ENCODE data around the gene ZNF530.

ZNF530 gene

DNA sequence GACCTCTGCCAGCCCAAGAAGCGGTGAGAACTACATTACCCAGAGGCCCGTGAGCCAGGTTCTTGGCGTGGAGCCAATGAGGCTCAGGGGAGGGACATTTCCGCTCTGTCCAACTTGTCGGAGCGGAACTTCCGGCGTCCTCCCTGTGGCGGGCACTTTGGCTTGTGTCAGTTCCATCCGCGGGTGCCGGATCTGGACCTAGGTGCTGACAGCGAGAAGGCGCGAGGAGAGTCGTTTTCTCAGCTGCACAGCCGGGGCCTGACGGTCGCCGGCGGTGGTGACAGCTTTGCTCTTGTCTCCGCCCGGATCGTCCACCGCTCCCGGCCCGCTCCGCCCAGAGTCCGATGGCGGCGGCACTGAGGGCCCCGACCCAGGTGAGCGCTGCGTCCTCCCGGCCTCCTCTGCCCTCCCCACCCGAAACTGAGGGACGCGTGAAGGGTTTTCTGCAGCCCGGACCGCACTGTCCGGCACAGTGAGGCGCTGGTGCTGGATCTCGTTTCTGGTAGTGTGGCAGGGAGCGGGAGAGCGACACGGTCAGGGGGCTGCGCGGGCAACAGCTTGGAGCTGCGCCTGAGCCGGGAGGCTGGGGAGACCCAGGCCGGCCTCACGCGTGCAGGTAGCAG lies at the start of gene ZNF530:
ZNF530 (plus strand) TSS at position 125 of the 623 bp plus-strand sequence. CDS start 4,461 bp downstream, outside the sequence.
- DNase-seq: peak; percentile 37 to 97 (median 87)

DNA sequence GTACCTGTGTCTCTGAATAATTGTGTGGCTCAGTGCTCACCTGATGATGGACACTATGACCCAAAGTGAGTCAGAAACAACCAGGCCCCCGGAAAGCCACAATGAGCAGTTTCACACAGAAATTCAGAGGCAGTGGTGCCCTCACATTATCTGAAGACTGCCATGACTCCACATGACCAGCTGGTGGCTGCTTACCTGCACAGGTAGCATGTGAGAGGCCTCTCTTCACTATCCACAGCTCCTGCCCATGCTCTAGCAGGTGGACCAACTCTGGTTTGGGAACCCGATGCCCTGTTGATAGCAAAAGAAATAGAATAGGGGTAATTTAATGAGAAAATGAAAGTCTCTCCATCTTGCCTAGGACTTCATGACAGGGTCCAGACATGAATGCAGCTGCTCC lies 47.3 kb upstream of the ZNF530 start:
- DNase-seq: no peak

GRCh38 chr19:57557659-57558058 lies 42.0 kb upstream of the ZNF530 start:
- no peak for DNase-seq

DNA sequence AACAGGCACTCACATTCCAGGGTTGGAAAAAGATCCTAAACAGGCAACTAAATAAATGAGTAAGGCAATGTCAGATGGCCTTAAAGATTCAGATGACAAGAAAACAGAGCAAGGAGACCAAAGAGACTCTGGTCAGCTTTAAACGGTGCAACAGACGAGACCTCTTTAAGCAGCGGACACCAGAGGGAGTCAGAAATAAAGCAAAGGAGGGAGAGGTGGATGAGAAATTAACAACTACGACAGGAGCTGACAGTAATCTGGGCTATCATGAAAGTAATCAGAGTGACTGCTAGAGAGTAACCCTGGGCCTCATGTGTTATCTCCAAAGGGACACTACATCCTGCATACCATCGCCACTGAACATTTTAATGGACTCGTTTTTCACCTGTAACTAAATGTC lies 41.2 kb upstream of the ZNF530 start:
- DNase-seq: no peak

DNA sequence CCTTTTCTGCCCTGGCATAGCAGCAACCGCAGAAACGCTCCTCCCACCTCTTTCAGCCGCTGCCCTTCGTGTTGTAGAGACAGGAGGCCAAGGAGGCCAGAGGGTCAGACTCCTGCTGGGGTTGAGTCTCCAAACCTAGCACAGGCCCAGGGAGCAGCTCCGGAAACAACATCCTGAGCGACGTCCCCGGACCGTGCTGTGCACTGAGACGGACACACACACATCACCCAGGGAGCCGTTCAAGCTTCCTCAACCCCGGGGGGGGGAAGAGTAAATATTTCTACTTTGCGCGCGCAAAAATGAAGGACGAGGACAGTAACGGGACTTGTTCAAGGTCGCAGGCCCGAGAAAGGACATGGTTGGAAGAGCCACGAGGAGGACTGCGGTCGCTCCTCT lies 40.7 kb upstream of the ZNF530 start:
- peak in 6 of 58 donors; percentile 1 to 9 (median 2) for DNase-seq

DNA sequence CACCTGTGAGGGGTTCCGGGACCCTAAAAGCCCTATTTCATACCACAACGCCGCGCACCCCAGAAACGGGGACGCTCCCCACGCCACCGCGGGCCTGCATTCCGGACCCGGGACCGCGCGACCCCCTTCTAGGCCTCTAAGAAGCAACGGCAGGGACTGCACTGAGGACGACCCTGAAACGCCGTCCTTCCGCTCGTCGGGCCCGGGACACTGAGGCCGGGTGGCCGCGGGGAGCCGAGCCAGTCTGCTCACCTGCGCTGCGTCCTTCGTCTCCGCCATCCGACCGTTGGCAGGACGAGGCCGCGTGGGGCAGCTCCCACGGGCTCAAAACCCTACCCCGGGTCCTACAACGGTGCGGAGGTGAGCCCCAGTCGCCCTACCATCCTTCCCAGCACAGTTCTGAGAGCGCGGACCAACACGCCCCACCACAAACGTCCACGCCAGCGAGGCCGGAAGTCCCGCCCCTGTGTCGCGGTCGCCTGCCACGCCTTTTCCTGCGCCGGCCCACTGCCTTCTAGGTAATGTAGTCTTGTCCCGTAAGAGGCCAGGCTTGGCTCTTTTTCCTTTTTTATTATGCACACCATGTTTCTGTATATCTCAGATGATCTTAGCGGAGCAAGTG lies 40.2 kb upstream of the ZNF530 start, which contains the start of gene ZNF550:
ZNF550 (minus strand) TSS at position 460 of the 622 bp plus-strand sequence; CDS start at position 279, 181 bp downstream.
- peak; percentile 23 to 92 (median 77) for DNase-seq

DNA sequence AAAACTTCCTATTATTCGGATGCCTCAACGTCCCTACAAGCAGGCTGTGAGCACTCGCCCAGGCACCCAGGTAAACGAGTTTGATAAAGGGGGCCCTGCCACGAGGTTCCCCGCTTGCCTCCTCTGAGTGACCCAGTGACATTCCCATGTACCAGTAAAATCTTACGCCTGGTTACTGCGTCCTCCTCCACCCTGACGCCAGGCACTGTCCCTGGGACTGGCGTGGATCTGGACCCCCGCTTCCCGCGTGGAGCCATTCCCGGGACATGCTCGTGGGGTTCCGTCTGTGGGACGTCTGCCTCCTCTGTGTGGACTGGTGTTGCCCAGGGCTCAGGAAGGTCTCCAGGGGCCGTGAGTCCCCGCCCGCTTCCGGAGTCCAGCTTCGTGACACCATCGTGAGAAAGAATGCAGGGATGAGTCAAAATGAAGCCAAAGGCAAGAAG lies 39.6 kb upstream of the ZNF530 start:
- peak in 10 of 58 donors; percentile 1 to 51 (median 33) for DNase-seq

DNA sequence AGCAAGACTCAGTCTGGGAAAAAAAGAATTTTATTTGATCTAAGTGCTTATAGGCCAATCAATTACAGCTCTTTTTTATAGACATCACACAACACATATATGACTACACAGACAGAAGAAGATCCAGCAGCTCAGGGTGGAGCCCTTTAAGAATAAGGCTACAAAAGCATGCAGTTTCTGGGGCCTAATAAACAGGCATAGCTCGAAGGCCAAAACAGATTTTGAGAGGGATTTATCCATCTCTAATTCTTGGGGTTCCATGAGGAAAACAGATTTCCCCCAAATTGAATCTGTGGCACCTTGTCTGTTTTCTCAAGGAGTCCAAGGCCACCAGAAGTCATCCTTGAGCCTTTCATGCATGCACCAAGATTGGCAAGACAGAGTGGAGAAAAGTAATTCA lies 36.1 kb upstream of the ZNF530 start:
- no peak for DNase-seq

- DNase-seq: no peak
Measured at GRCh38 chr19:57566396-57567265, 33.1 kb upstream of the ZNF530 start.

- peak in 1 of 58 donors; percentile 18 for DNase-seq
Measured at GRCh38 chr19:57570707-57571106, 29.0 kb upstream of the ZNF530 start.

DNA sequence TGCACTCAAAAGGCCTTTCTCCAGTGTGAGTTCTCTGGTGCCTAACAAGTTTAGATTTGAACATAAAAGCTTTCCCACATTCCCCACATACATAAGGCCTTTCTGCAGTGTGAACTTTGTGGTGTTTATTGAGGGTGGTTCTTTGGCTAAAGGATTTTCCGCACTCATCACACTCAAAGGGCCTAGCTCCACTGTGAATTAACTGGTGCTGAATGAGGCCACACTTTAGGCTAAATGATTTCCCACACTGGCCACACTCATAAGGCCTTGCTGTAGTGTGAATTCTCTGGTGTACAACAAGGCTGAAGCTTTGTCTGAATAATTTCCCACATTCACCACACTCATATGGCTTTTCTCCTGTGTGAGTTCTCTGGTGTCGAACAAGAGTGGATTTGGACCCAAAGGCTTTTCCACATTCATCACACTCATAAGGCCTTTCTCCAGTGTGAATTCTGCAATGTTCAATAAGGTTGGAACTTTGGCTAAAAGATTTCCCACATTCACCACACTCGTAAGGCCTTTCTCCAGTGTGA lies 27.2 kb upstream of the ZNF530 start:
- no peak for DNase-seq

GRCh38 chr19:57576661-57577060 lies 23.0 kb upstream of the ZNF530 start:
- no peak for DNase-seq

DNA sequence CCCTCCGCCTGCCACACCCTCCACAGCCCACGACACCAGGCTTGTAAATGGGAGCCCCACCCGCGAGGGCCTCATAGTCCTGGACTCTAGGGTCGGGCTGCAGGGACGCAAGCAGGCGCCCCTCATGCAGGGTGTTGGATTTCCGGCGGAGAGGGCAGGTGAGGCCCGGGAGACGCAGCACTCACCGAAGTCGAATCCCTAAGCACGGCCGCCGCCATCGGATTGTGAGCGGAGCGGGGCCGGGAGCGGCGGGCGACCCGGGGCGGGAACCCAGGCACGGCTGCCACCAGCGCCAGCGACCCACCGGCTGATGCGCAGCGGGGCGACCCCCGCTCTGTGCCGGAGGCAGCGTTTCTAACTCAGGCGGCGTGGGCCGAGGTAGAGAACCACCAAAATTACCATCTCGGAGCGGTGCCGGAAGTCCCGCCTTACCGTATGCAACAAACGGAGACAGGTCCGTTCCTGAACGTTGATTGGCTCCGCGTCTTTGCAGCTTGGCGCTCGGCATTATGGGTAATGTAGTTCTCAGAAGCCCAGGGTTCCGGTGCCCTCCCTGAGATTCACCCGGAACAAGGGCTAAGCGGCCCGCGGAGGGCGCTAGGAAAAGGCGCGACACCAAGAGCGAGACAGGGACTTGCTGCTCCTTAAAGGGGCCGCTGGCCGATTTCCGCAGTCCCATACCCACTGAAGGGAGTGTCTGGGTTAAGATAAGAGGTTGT lies 21.0 kb upstream of the ZNF530 start, which contains the start of gene ZNF416:
ZNF416 (minus strand) TSS at position 425 of the 719 bp plus-strand sequence; CDS start at position 218, 207 bp downstream.
- DNase-seq: peak; percentile 72 to 99 (median 94)

GRCh38 chr19:57583104-57583520 lies 16.6 kb upstream of the ZNF530 start:
- peak in 1 of 58 donors; percentile 32 for DNase-seq

DNA sequence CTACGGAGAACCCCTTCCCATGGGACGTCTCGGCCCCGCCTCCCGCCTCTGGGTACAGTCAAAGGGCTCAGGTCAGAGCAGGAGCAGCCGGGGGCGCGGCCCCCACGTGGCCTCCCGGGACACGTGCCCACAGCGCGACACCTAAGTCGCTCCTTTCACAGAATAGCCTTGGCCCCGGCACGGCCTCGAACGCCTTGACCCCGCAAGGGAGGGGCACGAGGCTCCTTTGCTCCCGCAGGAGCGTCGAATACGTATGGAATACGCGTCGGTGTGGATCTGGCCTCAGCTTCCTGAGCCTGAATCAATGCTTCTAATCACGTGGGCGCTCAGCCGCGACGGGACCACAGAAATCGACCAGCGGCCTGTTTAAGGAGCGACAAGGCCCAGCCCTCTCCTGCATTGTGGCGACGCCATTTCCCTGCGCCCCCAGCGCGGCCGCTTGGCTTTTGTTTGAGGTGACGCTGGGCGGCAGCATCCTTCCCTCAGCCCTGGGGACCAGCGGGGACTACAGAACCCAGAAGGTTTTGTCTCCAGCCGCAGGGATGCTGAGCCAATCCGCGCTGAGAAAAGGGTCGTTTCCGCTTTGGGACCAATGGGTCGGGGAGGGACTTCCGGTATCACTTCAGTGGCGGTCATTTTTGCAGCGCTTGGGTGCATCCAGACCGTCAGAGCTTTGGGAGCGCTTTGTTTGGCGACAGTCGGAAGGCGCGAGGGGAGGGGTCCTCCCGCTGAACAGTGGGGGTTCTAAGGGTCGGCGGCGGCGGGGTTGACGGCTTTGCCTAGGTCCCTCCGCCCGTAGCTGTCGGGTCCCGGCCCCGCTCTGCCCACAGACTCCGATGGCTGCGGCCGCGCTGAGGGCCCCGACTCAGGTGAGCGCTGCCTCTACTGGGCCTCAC lies 15.9 kb upstream of the ZNF530 start, which contains the start of gene ZIK1:
ZIK1 (plus strand) TSS at position 625 of the 896 bp plus-strand sequence; CDS start at position 837, 212 bp downstream.
- DNase-seq: peak; percentile 57 to 98 (median 91)

GRCh38 chr19:57587529-57587928 lies 12.2 kb upstream of the ZNF530 start:
- DNase-seq: no peak

DNA sequence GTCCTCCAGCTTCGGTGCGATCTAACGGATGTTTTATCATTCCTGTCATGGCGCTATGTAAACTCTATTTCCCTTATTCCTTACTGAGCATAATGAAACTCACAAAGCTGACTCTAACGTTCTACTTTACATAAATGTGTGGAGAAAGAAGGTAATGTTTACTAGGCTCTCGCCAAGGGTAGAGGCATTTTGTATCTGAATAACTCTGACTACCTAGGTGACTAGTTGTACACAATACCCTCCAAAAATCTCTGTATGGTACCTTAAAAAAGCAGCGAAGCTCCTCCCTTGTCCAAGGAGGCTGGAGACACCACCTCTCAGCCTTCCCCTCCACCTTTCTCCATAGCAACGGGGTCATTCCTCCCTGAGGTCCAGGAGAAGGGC lies 316 bp upstream of the ZNF530 start:
- DNase-seq: no peak

DNA sequence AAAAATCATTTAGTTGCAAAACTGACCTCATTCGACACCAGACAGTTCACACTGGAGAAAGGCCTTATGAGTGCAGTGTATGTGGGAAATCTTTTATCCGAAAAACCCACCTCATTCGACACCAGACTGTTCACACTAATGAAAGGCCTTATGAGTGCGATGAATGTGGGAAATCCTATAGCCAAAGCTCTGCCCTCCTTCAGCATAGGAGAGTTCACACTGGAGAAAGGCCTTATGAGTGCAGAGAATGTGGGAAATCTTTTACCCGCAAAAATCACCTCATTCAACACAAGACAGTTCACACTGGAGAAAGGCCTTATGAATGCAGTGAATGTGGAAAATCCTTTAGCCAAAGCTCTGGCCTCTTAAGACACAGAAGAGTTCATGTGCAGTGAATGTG lies 7.2 kb downstream of the ZNF530 start:
- DNase-seq: no peak

GRCh38 chr19:57611113-57611512 lies 11.4 kb downstream of the ZNF530 start:
- no peak for DNase-seq

Measured in anterior cingulate cortex (tissue), 58 donors.